ENCODE measurements around the gene ZSCAN20. TPM values are rescaled to one million over a fixed set of nuclear protein-coding genes. Genes with fewer than 3 reads are reported as not detected.

ZSCAN20 gene
- total and polyA plus RNA-seq, 9 of the 15 experiments (the other 6 are each of a cell fraction or from before 2014, with no cell fraction given), result 0.36 to 3.3 (median 2.0) TPM

- TF ChIP-seq ZBTB9 (CRISPR knock-in tag; IDR thresholded peaks at IDR 0.05) (no peak), TEAD4 (IDR thresholded peaks at IDR 0.05; ENCODE audit: low read length) (no peak), TEAD4 (CRISPR knock-in tag; IDR thresholded peaks at IDR 0.05; ENCODE audit: borderline replicate concordance) (no peak), CXXC5 (CRISPR knock-in tag; IDR thresholded peaks at IDR 0.05) (no peak), CBX3 (IDR thresholded peaks at IDR 0.05; ENCODE audit: borderline replicate concordance in 1 of 2, low read length in 2 of 2) (no peak)
These were observed 60.5 kb downstream of the ZSCAN20 start (continued) for GRCh38 chr1:33532936-33533335.

GRCh38 chr1:33535334-33535733, 62.9 kb downstream of the ZSCAN20 start:
- Histone ChIP-seq H3K27ac (ENCODE audit: extremely low read depth, low read depth, low read length) (no peak overlapping the region), H3K79me2 (ENCODE audit: control insufficient read depth, insufficient read depth, low read length) (no peaks in the 10 kb centered on the region), H4K20me1 (replicated peaks; ENCODE audit: control insufficient read depth, insufficient read depth, low read length) (no peaks in the 10 kb centered on the region), H3K36me3 (ENCODE audit: control insufficient read depth, insufficient read depth, low read length) (no peaks in the 10 kb centered on the region), H2AFZ (ENCODE audit: low read depth, low read length) (no peak overlapping the region), H3K9me1 (ENCODE audit: control insufficient read depth, insufficient read depth, low read length) (no peaks in the 10 kb centered on the region), H3K4me1 (replicated peaks in 1 of 2; ENCODE audit: control insufficient read depth in 2 of 2, insufficient read depth in 2 of 2, low read length in 2 of 2) (no peaks in the 10 kb centered on the region), H3K4me2 (ENCODE audit: insufficient read depth, low read length) (no peak overlapping the region), H3K9me3 (replicated peaks; ENCODE audit: control insufficient read depth, insufficient read depth, low read depth, low read length) (no peaks in the 10 kb centered on the region), H3K9ac (ENCODE audit: insufficient read depth in 1 of 2, low read depth in 2 of 2, low read length in 2 of 2) (no peak overlapping the region), H3K4me3 (no peak overlapping the region), H3K27me3 (ENCODE audit: control insufficient read depth in 2 of 2, insufficient read depth in 2 of 2, low read length in 2 of 2) (peaks cover 37 to 55% of the 10 kb centered on the region in 2 experiments)
- TF ChIP-seq ZNF143 (CRISPR knock-in tag; IDR thresholded peaks at IDR 0.05), result no peak
- peak; percentile 92 for TF ChIP-seq TFE3 (CRISPR knock-in tag; IDR thresholded peaks at IDR 0.05)
- TF ChIP-seq RAD51 (IDR thresholded peaks at IDR 0.05; ENCODE audit: borderline replicate concordance, low read depth), result peak; percentile 67
- no TSS peak for BruUV-seq (replicated peaks)
- DNase-seq (ENCODE audit: extremely low read depth in 1 of 4, low spot score in 3 of 4), result no peak
- intact Hi-C loops (cut with micrococcal nuclease) (no loop called here), in situ Hi-C loops (cut with MboI) (no loop called here)
- CTCF ChIA-PET (ENCODE audit: low intra/inter-chr PET ratio), result no interaction called here
- no peak for FAIRE-seq
- no peak for ATAC-seq
- POLR2A ChIA-PET, result interaction anchor here (0.6 to 1.2 kb wide), 2 partner anchors 17 to 1642 kb away, joined by 3 read pairs; no protein-coding TSS in a partner anchor
- 2% methylated on average over 2 of the region's 2 CpGs for WGBS (ENCODE audit: insufficient coverage, low coverage, missing lambda C conversion rate)

Data from K562 (cell line).